Measurements from ENCODE around the gene TNIP1.

Gene TNIP1

DNA sequence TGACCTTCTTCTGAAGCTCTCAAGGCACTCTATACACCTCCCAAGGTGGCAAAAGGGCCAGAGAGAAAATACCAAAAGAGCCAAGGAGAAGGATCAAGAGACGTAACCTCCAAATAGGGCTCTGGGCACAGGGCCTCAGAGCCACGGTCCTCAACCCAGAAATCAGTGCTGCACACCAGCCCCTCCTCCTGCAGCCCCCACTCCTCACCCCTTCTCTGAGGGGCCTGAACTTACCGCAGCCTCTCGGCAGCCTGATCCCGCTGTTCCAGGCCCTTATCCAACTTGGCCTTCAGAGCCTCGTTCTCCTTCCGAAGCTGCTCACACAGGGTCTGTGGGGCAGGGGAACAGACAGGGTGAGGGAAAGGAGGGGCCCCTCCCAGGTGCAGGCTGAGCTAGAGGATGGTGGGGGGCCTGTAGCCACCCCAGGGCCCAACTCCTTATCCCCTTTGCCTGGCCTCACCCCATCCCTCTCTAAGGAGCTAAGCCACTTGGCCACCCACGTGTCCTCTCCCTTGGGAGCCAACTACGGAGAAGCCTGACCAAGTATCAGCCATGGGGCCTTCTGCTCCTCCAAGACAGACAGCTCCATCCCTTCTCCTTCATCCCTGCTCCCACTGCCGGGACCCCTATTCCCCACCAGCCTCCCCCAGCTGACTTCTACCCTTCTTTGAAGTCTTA, 28.8 kb downstream of the TNIP1 start:
- FAIRE-seq, result no peak
- TF ChIP-seq POLR2A (IDR thresholded peaks at IDR 0.05; ENCODE audit: low read depth, low read length), result no peak
- no peak for TF ChIP-seq POU2F2 (IDR thresholded peaks at IDR 0.05; ENCODE audit: low read depth, low read length)
- no peak for TF ChIP-seq PAX5 (IDR thresholded peaks at IDR 0.05; ENCODE audit: insufficient read depth, low read length, severe bottlenecking)
- no peak for TF ChIP-seq SPI1 (IDR thresholded peaks at IDR 0.05; ENCODE audit: low read depth, low read length)
- TF ChIP-seq TAF1 (IDR thresholded peaks at IDR 0.05; ENCODE audit: low read depth, low read length), result no peak
- TF ChIP-seq POLR2AphosphoS5 (IDR thresholded peaks at IDR 0.05; ENCODE audit: low read depth, low read length), result no peak

DNA sequence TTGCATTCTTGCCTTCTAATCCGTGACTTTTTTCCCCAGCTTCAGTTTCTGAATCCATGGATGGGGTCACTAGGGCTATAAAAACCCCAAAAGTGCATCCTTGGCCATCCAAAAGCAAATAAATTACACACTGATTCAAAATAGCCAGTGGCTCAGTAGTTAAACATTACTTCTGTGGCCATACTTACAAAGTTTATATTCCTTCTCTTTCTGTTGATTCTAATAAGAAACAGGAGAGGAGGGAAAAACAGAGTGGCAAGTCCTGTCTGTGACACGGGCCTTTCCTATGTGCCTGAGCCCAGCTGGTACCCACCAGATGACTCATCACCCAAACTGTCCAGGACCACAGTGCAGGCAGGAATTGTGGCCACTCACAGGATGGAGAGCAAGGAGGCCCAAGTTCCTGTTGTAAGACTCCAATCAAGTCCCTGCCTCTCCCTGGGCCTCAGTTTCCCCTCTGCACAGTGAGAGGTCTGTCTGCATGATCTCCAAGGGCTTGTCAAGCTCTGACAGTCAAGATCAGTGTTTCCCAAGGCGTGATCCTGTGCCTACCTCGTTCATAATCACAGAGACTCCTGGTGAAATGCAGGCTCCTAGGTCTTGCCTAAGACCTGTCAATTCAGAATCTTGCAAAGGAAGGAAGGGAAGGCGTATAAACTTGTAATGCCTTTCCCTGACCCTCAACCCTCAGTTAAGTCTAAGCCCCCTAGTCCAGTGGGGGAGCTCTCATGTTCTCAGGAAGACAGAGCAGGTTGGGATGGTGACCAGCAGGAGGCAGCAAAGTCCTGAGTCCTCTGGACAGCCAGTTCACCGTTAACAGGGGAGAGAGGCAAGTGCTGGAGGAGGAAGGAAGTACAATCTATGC, 29.5 kb downstream of the TNIP1 start:
- DNase-seq (ENCODE audit: insufficient read length, low spot score) (peak; percentile 72), FAIRE-seq (peak; percentile 88)
- TF ChIP-seq SPI1 (IDR thresholded peaks at IDR 0.05; ENCODE audit: low read depth, low read length) (peak; percentile 41; the same call in 1 of the 2 replicates), TAF1 (IDR thresholded peaks at IDR 0.05; ENCODE audit: low read depth, low read length) (no peak)

More for the DNA sequence above, 28.8 kb downstream of the TNIP1 start:
- no peak for DNase-seq (ENCODE audit: insufficient read length, low spot score)

DNA sequence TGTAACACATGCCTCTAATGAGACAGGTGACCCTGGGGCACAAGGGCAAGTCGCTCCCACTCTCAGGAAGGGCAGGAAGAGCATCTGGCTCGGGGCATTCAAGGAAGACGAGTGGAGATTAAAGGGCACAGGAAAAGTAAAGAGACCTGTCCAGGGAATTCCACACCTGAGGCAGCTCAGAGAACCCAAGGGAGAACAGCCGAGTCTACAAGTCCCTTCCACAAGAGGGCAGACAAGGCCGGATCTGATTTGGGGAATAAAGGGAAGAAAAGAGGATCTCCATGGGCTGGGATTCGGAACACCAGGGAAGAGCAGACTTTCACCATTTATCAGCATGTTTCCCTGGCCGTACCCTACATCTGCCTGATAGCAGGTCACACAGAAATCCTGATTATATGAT, 32.3 kb downstream of the TNIP1 start:
- DNase-seq (ENCODE audit: insufficient read length, low spot score) (no peak), FAIRE-seq (no peak)
- TF ChIP-seq TAF1 (IDR thresholded peaks at IDR 0.05; ENCODE audit: low read depth, low read length), result no peak
- no peak for TF ChIP-seq POLR2AphosphoS5 (IDR thresholded peaks at IDR 0.05; ENCODE audit: low read depth, low read length)
- no peak for TF ChIP-seq POLR2A (IDR thresholded peaks at IDR 0.05; ENCODE audit: low read depth, low read length)
- no peak for TF ChIP-seq PAX5 (IDR thresholded peaks at IDR 0.05; ENCODE audit: insufficient read depth, low read length, severe bottlenecking)
- no peak for TF ChIP-seq SPI1 (IDR thresholded peaks at IDR 0.05; ENCODE audit: low read depth, low read length)
- no peak for TF ChIP-seq POU2F2 (IDR thresholded peaks at IDR 0.05; ENCODE audit: low read depth, low read length)

DNA sequence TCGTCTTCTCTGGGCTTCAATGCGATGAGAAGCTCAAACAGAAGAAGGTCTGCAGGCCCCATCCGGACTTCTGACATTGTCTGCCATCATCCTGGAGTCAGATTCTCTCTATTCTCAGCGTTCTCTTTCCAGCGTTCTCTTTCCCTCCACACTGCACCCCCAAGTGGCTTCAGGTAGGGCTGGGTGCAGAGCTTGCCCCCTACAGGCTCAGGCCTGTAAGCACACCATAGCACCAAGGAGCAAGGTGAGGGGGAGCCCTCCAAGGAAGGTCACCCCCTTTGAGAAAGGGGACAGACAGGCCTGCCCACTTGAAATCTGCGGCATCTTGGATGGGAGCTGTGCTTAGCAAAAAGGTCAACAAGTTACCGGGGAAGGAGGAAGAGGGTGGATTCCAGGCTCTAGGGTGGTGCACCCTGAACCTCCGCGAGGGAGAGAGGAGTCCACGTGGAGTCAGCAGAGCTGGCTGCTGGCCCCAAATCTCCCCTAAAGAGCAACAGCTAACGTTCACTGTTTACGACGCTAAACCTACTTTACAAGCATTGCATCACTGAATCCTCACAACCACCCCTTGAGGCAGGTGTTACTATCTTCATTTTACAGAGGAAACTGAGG, 32.9 kb downstream of the TNIP1 start:
- FAIRE-seq, result peak; percentile 9
- DNase-seq (ENCODE audit: insufficient read length, low spot score), result peak; percentile 53
- TF ChIP-seq PAX5 (IDR thresholded peaks at IDR 0.05; ENCODE audit: insufficient read depth, low read length, severe bottlenecking) (no peak), TAF1 (IDR thresholded peaks at IDR 0.05; ENCODE audit: low read depth, low read length) (no peak), POLR2AphosphoS5 (IDR thresholded peaks at IDR 0.05; ENCODE audit: low read depth, low read length) (no peak)

DNA sequence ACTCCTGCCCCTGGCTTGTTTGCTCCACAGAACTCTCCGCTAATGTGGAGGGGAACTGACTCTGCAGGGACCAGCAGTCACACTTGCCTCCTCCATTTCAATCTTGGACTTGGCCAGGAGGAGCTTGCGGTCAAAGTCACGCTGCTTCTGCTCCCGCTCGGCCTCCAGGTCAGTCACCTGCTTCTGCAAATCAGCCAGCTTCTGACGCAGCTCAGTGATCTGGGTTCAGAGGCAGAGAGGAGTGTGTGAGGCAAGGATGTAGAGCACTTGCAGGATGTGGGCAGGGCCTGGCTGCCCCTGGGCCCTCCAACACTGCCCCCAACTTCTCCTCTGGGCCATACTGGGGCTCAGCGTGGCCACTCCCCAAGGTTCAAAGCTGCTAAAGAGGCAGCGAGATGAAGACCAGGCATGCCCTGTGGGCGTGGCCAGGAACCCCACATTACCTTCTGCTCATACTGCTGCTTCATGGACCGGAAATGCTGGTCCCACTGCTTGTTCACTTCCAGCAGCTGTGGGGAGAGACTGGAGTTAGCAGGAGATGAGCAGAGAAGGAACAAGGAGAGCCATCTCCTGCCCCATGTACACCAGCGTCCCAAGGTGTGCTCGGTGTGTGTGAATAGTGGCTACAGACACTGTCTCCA, 38.3 kb downstream of the TNIP1 start:
- no peak for DNase-seq (ENCODE audit: insufficient read length, low spot score)
- TF ChIP-seq POLR2AphosphoS5 (IDR thresholded peaks at IDR 0.05; ENCODE audit: low read depth, low read length), result no peak
- TF ChIP-seq SPI1 (IDR thresholded peaks at IDR 0.05; ENCODE audit: low read depth, low read length), result no peak
- no peak for TF ChIP-seq TAF1 (IDR thresholded peaks at IDR 0.05; ENCODE audit: low read depth, low read length)
- no peak for TF ChIP-seq POU2F2 (IDR thresholded peaks at IDR 0.05; ENCODE audit: low read depth, low read length)
- TF ChIP-seq POLR2A (IDR thresholded peaks at IDR 0.05; ENCODE audit: low read depth, low read length), result no peak
- no peak for TF ChIP-seq PAX5 (IDR thresholded peaks at IDR 0.05; ENCODE audit: insufficient read depth, low read length, severe bottlenecking)
- no peak for FAIRE-seq

DNA sequence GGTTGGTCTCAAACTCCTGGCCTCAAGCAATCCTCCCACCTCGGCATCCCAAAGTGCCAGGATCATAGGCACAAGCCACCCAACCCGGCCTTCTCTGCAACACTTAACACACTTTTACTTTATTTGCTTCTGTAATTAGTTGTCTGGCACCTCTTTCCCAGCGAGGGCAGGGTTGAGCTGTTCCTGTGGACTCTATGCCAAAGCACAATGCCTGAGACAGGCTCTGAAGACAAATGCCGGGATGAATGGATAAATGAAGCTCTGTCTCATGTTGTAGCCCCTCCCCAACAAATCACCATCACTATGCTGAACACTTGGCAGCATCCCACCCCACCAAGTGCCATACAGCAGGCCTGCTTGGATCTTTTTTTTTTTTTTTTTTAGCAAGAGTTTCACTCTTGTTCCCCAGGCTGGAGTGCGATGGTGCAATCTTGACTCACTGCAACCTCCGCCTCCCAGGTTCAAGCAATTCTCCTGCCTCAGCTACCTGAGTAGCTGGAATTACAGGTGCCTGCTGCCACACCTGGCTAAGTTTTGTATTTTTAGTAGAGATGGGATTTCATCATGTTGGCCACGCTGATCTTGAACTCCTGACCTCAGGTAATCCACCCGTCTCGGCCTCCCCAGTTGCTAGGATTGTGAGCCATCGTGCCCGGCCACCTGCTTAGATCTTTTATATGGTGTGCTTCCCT, 39.1 kb downstream of the TNIP1 start:
- DNase-seq (ENCODE audit: insufficient read length, low spot score), result no peak
- no peak for TF ChIP-seq POLR2AphosphoS5 (IDR thresholded peaks at IDR 0.05; ENCODE audit: low read depth, low read length)
- no peak for TF ChIP-seq SPI1 (IDR thresholded peaks at IDR 0.05; ENCODE audit: low read depth, low read length)
- no peak for TF ChIP-seq TAF1 (IDR thresholded peaks at IDR 0.05; ENCODE audit: low read depth, low read length)
- no peak for TF ChIP-seq POU2F2 (IDR thresholded peaks at IDR 0.05; ENCODE audit: low read depth, low read length)
- TF ChIP-seq POLR2A (IDR thresholded peaks at IDR 0.05; ENCODE audit: low read depth, low read length), result no peak
- no peak for TF ChIP-seq PAX5 (IDR thresholded peaks at IDR 0.05; ENCODE audit: insufficient read depth, low read length, severe bottlenecking)
- FAIRE-seq, result no peak

DNA sequence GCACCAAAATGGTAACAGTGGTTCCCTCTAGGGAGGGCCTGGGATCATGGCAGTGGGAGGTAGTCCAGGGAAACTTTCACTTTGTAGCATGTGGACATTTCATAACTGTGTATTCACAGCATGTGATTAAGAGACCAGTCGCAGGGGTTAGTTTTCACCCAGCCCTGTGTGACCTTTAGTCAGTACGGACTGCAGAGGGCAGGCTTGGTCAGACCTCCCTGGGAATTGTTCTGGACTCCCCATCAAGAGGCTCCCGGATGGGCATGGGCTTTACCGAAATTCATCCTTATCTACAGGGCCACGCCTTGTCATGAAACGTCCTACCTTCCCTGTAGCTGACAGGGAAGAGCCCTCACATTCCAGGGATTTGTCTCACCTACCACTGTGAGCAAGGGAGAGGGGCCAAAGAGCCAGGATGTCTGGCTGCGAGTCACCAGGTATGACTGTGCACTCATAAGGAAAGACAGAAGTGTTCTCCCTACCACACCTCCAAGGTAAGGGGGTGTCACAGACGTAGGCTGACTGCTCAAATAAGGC, 40.6 kb downstream of the TNIP1 start:
- FAIRE-seq, result no peak
- TF ChIP-seq TAF1 (IDR thresholded peaks at IDR 0.05; ENCODE audit: low read depth, low read length) (no peak), SPI1 (IDR thresholded peaks at IDR 0.05; ENCODE audit: low read depth, low read length) (no peak), POLR2AphosphoS5 (IDR thresholded peaks at IDR 0.05; ENCODE audit: low read depth, low read length) (no peak), POLR2A (IDR thresholded peaks at IDR 0.05; ENCODE audit: low read depth, low read length) (no peak), POU2F2 (IDR thresholded peaks at IDR 0.05; ENCODE audit: low read depth, low read length) (no peak), PAX5 (IDR thresholded peaks at IDR 0.05; ENCODE audit: insufficient read depth, low read length, severe bottlenecking) (no peak)
- DNase-seq (ENCODE audit: insufficient read length, low spot score), result no peak

DNA sequence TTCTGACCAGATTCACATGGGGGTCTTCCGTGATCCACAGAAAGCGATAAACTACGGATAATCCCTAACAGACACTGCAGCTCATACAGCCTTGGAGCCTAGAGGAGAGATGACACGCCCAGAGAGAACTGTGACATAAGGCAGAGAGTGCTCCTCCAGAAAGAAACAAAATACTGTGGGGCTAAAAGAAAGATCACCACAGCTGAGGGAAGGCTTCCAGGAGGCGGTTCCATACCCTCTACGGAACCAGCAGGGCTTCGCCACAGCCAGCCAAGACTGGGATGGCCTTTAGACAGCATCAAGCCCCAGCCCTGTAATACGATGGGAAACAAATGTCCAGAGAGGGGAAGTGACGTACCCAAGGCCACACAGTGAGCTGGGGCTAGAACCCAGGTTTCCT, 41.2 kb downstream of the TNIP1 start:
- no peak; the same call in 1 of the 2 replicates for TF ChIP-seq POLR2A (IDR thresholded peaks at IDR 0.05; ENCODE audit: low read depth, low read length)
- no peak for TF ChIP-seq POLR2AphosphoS5 (IDR thresholded peaks at IDR 0.05; ENCODE audit: low read depth, low read length)
- no peak for TF ChIP-seq PAX5 (IDR thresholded peaks at IDR 0.05; ENCODE audit: insufficient read depth, low read length, severe bottlenecking)
- TF ChIP-seq TAF1 (IDR thresholded peaks at IDR 0.05; ENCODE audit: low read depth, low read length), result no peak
- no peak for TF ChIP-seq POU2F2 (IDR thresholded peaks at IDR 0.05; ENCODE audit: low read depth, low read length)
- no peak for TF ChIP-seq SPI1 (IDR thresholded peaks at IDR 0.05; ENCODE audit: low read depth, low read length)
- FAIRE-seq, result no peak
- DNase-seq (ENCODE audit: insufficient read length, low spot score), result no peak

Data from GM12891 (cell line).